Fibroblast of the aortic adventitia (primary cell): ENCODE measurements around the gene SORBS2. TPM values are rescaled to one million over a fixed set of nuclear protein-coding genes. Genes with fewer than 3 reads are reported as not detected.

ENCODE experiments used
- DNase-seq: peaks from one replicate; pipeline ENCODE4 v3.0.0-alpha.2; 2010; ENCODE audit warnings: low read depth
- H3K4me3 ChIP-seq: 2 replicates; pipeline ENCODE4 v1.5.1; 2011; ENCODE audit warnings: low read depth, mild to moderate bottlenecking, control low read depth, low read length, moderate library complexity
- total RNA-seq: library from RNA; depleted of rRNA; stranded (reverse); fragments of >200 nt; gene quantifications from 2 replicates; pipeline ENCODE4 v1.2.3, GENCODE V29; 2012; ENCODE audit warnings: low replicate concordance
- TF ChIP-seq, protein P1 (sequence below): IDR thresholded peaks from 2 replicates; pipeline ENCODE4 v1.5.1; 2011; ENCODE audit warnings: mild to moderate bottlenecking, low read length, control low read depth, inconsistent platforms; ENCODE audit not compliant: insufficient read depth

The SORBS2 gene
- total RNA-seq, 1 donor, result 2.8 TPM

DNA sequence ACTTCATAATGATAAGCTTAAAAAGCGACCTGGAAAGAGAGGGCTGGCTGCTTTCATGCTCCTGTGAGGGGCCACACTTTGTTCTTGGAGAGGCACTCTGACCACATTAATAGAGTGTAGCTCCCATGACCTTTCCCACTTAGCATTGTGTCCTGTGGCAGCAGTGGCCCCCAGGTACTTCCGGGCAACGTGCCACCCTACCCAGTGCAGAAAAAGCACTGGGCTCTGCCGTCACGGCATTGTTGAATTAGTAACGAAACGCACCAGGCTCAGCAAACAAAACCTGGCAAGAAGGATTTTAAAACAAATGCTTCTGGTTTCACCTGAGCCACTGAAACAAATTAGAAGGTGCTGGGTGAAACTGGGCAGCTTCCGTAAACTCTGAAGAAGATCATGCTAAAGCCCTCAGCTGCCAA is 5.4 kb upstream of the SORBS2 start:
- no peak overlapping the region for H3K4me3 ChIP-seq
- no peak for DNase-seq
- TF ChIP-seq, protein P1, sequence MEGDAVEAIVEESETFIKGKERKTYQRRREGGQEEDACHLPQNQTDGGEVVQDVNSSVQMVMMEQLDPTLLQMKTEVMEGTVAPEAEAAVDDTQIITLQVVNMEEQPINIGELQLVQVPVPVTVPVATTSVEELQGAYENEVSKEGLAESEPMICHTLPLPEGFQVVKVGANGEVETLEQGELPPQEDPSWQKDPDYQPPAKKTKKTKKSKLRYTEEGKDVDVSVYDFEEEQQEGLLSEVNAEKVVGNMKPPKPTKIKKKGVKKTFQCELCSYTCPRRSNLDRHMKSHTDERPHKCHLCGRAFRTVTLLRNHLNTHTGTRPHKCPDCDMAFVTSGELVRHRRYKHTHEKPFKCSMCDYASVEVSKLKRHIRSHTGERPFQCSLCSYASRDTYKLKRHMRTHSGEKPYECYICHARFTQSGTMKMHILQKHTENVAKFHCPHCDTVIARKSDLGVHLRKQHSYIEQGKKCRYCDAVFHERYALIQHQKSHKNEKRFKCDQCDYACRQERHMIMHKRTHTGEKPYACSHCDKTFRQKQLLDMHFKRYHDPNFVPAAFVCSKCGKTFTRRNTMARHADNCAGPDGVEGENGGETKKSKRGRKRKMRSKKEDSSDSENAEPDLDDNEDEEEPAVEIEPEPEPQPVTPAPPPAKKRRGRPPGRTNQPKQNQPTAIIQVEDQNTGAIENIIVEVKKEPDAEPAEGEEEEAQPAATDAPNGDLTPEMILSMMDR, result no peak

DNA sequence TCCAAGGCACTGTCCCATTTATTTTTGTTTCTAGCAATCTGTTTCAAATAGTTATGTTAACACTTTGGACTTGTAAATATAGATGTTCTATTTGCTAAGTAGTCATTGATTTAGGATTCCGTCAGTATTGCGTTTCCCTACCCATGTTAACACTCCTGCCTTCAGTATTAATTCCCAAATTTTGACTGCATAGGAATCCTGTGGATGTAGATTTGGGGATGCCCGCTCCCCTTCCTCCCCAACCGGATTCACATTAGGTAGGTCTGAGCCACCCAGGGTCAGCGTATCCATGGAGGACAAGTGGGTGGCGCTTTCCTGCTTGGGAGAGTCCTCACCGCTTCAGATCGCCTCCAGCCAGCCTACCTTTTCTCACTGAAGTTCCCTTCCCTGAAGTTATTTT is 1.1 kb upstream of the SORBS2 start:
- TF ChIP-seq, protein P1, result no peak
- DNase-seq, result no peak
- no peak overlapping the region for H3K4me3 ChIP-seq

DNA sequence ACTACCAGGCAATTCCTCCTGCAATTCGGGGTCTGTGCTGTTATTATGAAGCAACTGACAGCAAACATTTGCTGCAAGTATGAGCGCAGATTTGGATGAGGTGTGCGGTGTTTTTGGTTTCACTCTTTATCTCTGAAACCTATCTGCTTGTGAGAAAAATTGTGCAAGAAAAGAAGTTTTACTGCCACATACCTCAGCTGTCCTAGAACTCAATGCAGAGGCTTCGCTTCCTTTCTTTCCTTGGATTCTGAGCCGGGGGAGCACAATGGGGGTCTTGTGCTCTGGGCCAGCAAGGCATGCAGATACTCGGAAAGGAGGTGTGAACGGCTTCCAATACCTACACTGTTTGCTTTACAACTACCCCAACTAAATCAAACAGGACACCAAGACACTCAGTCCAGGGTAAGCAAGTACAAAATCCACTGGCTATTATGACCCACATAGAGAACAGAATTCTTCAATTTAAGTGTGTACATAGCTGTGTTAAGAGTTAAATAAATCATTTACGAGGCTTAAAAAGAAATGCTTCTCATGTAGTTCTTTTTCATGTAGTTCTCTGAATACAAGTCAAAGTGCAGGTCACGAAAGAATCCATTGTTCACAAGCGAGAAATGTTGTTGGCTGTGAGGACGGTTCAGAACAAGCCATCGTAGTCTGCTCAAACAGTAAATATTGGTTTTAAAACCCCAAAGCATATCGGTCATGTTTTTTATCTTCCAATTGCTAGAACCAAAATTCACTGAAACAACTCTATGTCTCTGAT is 1.1 kb downstream of the SORBS2 start:
- TF ChIP-seq, protein P1, result no peak
- H3K4me3 ChIP-seq, result peak overlapping the region; percentile 53
- peak; percentile 31 for DNase-seq

DNA sequence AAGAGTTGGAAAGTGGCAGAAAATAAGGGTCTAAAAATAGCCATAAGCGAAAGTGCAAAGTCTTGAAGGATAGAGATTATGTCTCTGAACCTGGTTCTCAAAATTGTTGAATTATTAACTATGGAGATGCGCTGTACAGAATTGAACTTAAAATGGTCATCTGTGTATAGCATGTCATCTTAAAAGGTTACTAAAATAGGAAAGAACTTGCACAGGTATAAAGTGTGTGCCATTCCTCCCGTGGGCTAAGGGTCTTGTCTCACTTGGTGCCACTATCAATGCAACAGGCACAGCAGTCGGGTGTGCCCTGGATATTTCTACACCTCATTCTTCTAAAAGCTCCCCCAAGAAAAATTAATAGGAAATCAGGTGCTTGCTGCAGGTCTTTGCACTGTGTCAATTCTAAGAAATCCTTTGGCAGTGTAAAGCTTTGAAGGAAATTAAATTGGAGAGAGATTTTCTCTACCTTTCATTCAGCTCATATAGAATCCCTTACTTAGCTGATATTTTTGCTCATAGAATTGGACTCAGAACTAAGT is 2.4 kb downstream of the SORBS2 start:
- TF ChIP-seq, protein P1, result no peak
- DNase-seq, result no peak
- no peak overlapping the region for H3K4me3 ChIP-seq

DNA sequence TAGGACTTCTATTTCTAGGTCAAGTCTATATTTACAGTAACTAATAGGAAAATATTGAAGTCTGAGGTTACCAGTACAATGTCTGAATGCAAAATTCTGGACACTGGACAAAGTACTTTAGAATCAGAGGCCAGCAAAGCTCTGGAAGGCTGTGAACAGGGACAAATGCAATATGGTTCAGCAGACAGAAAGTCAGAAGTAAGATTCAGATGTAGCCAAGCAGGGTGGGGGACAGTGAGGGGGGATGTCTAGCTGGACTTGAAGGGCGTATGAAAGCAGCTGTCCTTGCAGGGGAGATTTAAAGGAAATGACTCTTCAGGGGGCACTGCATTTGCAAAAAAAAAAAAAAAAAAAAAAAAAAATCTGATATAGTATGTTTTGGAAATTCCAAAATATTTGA is 2.9 kb downstream of the SORBS2 start:
- DNase-seq, result no peak
- no peak overlapping the region for H3K4me3 ChIP-seq
- TF ChIP-seq, protein P1, result no peak

DNA sequence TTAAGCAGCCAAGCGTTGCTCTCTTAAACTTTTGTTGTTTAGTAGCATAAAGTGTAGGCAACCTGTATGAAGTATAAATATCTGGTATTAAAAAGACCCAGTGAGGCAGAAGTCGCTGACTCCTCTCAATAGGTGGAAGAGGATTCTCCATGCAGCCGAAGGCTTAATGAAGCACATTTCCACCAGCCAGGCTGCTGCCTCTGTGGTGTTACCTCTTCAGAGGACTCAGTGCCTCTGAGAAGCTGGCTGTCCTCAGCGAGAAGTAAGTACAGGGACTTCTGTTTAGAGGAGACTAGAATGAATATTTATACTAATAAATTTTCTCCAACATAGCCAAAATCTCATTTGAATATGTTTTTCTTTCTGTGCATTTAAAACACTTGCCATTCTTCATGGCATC is 6.0 kb downstream of the SORBS2 start:
- no peak overlapping the region for H3K4me3 ChIP-seq
- TF ChIP-seq, protein P1, result no peak
- no peak for DNase-seq
